Measurements from ENCODE around the gene PPRC1. TPM values are rescaled to one million over a fixed set of nuclear protein-coding genes. Genes with fewer than 3 reads are reported as not detected.

The PPRC1 gene
- total RNA-seq (2014; rRNA removed; shearing (Covaris generic)) = 56.1 and 57.4 TPM in 2 replicates

GRCh38 chr10:102132563-102133372 is at the start of gene PPRC1:
Gene PPRC1, plus strand, starts transcription at chr10:102133040. Its CDS starts 29 bp downstream, at chr10:102133069.

GRCh38 chr10:102120142-102120990 is 12.5 kb upstream of the PPRC1 start, which contains the start of gene LDB1:
Gene LDB1, minus strand, starts transcription at chr10:102120368. Its CDS starts 258 bp downstream, at chr10:102120110.

GRCh38 chr10:102151774-102152544 is 19.1 kb downstream of the PPRC1 start, which contains the start of gene NOLC1:
Gene NOLC1, plus strand, starts transcription at chr10:102152389. Its CDS starts 22 bp downstream, at chr10:102152411.

Small RNA genes lying within 50 kb of the gene (small RNA-seq; reads per million reads assigned to genes)
- gene AL500527.1 (not detected), gene AL500527.2 (not detected)

Other genes starting within 250 kb of the PPRC1 start
- 9.6 and 11.7 TPM in 2 replicates for gene ARMH3, start 76.9 kb upstream of the PPRC1 start, total RNA-seq (2014; rRNA removed; shearing (Covaris generic))
- 31.3 and 35.3 TPM in 2 replicates for gene HPS6, start 67.7 kb upstream of the PPRC1 start, total RNA-seq (2014; rRNA removed; shearing (Covaris generic))
- gene LDB1, start 12.7 kb upstream of the PPRC1 start, total RNA-seq (2014; rRNA removed; shearing (Covaris generic)) = 41.8 and 44.1 TPM in 2 replicates
- 132 and 158 TPM in 2 replicates for gene NOLC1, start 19.3 kb downstream of the PPRC1 start, total RNA-seq (2014; rRNA removed; shearing (Covaris generic))
- not detected in 2 replicates for gene ELOVL3, start 93.3 kb downstream of the PPRC1 start, total RNA-seq (2014; rRNA removed; shearing (Covaris generic))
- not detected in 2 replicates for gene PITX3, start 108.5 kb downstream of the PPRC1 start, total RNA-seq (2014; rRNA removed; shearing (Covaris generic))
- 23.5 and 26.4 TPM in 2 replicates for gene GBF1, start 112.5 kb downstream of the PPRC1 start, total RNA-seq (2014; rRNA removed; shearing (Covaris generic))

Measured in A375 (cell line).